K562 (cell line): Measurements from ENCODE around the gene NDUFV2. TPM values are rescaled to one million over a fixed set of nuclear protein-coding genes. Genes with fewer than 3 reads are reported as not detected.
A peak's percentile ranks its signal among the peaks of the same experiment; 100 is the strongest.

Experiments
- CEBPG ChIP-seq, 3 experiments: fragments of 200-800 bp in 1 of 3; sonication (Bioruptor generic) in 1 of 3; sonication (generic) in 1 of 3; formaldehyde crosslinking in 1 of 3; IDR thresholded peaks in 2 of 3; conservative IDR thresholded peaks in 1 of 3; 2 replicates each; pipeline versions ENCODE4 v1.6.1 to v1.8.0; 2016 to 2022; ENCODE audit warnings: missing compliant biosample characterization in 2 of 3, missing genetic modification characterization in 2 of 3, mild to moderate bottlenecking in 1 of 3, missing genetic modification reagents in 1 of 3
- CHCHD3 ChIP-seq: fragments of 250-450 bp; sonication (Bioruptor Pico); IDR thresholded peaks from 2 replicates; pipeline ENCODE4 v2.1.2; 2022; ENCODE audit warnings: mild to moderate bottlenecking
- ELF2 ChIP-seq: fragments of 250-450 bp; sonication (Bioruptor Pico); IDR thresholded peaks from 2 replicates; pipeline ENCODE4 v1.5.0; 2021; ENCODE audit warnings: mild to moderate bottlenecking
- ETV5 ChIP-seq: sonication (generic); formaldehyde crosslinking; IDR thresholded peaks from 2 replicates; pipeline ENCODE4 v1.4.0; 2020; ENCODE audit warnings: low read depth, mild to moderate bottlenecking, missing genetic modification reagents
- JUNB ChIP-seq: fragments of 450-650 bp; formaldehyde crosslinking; conservative IDR thresholded peaks from 2 replicates; pipeline ENCODE4 v1.4.0; 2020; ENCODE audit warnings: mild to moderate bottlenecking
- NFIC ChIP-seq: fragments of 450-650 bp; IDR thresholded peaks from 2 replicates; pipeline ENCODE4 v1.6.1; 2017; ENCODE audit warnings: mild to moderate bottlenecking, inconsistent platforms
- POLR2H ChIP-seq: IDR thresholded peaks from 2 replicates; pipeline ENCODE4 v1.6.1; 2016; ENCODE audit warnings: missing genetic modification characterization, low read depth, mild to moderate bottlenecking, control low read depth, missing compliant biosample characterization, moderate library complexity
- RBM25 ChIP-seq: fragments of 200-400 bp; formaldehyde crosslinking; IDR thresholded peaks from 2 replicates; pipeline ENCODE4 v1.6.1; 2018; ENCODE audit warnings: low read length, low read depth, moderate library complexity; ENCODE audit not compliant: severe bottlenecking
- SMAD1 ChIP-seq: fragments of 150-350 bp; IDR thresholded peaks from 2 replicates; pipeline ENCODE4 v1.6.1; 2014; ENCODE audit warnings: low read length, low read depth; ENCODE audit not compliant: partially characterized antibody
- XRCC4 ChIP-seq: IDR thresholded peaks from one replicate; pipeline ENCODE4 v1.6.1; 2011; ENCODE audit not compliant: insufficient read depth, insufficient read length; ENCODE audit errors: extremely low read depth
- ZC3H8 ChIP-seq: fragments of 450-650 bp; IDR thresholded peaks from 2 replicates; pipeline ENCODE4 v1.6.1; 2017
- ZEB2 ChIP-seq: fragments of 450-650 bp; IDR thresholded peaks from 2 replicates; pipeline ENCODE4 v1.6.1; 2016
- ZNF316 ChIP-seq: fragments of 450-650 bp; IDR thresholded peaks from 2 replicates; pipeline ENCODE4 v1.6.1; 2016
- polyA plus RNA-seq, 8 experiments: library from polyadenylated mRNA; depleted of rRNA in 4 of 8; stranded (reverse) in 5 of 8; unstranded in 3 of 8; fragments of >200 nt; fragmentation: Nextera tagmentation in 2 of 8; fragmentation: Illumina TruSeq in 1 of 8; extraction: Ambion mirVana in 2 of 8; extraction: Trizol in 1 of 8; gene quantifications; 2 replicates each; pipeline versions ENCODE4 v1.2.1 to v1.2.3, GENCODE V29; 2011 to 2014; ENCODE audit warnings: inconsistent platforms in 1 of 8, missing spikeins in 1 of 8
- total RNA-seq, 7 experiments: library from RNA; depleted of rRNA in 6 of 7; stranded (reverse); fragments of >200 nt in 6 of 7; fragmentation: Illumina TruSeq in 2 of 7; extraction: Trizol in 2 of 7; gene quantifications; 2 replicates each; pipeline versions ENCODE4 v1.2.1 to v1.2.3, GENCODE V29; 2011 to 2021; ENCODE audit warnings: low replicate concordance in 1 of 7
- TF ChIP-seq, protein P1 (sequence below): sonication (generic); formaldehyde crosslinking; IDR thresholded peaks from 2 replicates; pipeline ENCODE4 v1.4.0; 2020; ENCODE audit warnings: mild to moderate bottlenecking, missing genetic modification reagents
- TF ChIP-seq, protein P2 (sequence below): sonication (generic); formaldehyde crosslinking; IDR thresholded peaks from 2 replicates; pipeline ENCODE4 v1.8.0; 2022; ENCODE audit warnings: mild to moderate bottlenecking, low read depth, missing genetic modification reagents
- TF ChIP-seq, protein P3 (sequence below): fragments of 450-650 bp; formaldehyde crosslinking; IDR thresholded peaks from 2 replicates; pipeline ENCODE4 v1.4.0; 2022; ENCODE audit warnings: missing genetic modification characterization
- TF ChIP-seq, protein P4 (sequence below): fragments of 250-450 bp; sonication (Bioruptor Pico); IDR thresholded peaks from 2 replicates; pipeline ENCODE4 v1.5.0; 2020; ENCODE audit warnings: mild to moderate bottlenecking
- TF ChIP-seq, protein P5 (sequence below), 2 experiments: fragments of 450-650 bp; IDR thresholded peaks; 2 replicates each; pipeline ENCODE4 v1.6.1; 2018; ENCODE audit warnings: mild to moderate bottlenecking in 2 of 2, low read depth in 1 of 2; ENCODE audit not compliant: partially characterized antibody in 2 of 2

NDUFV2 gene
- total and polyA plus RNA-seq, 9 of the 15 experiments (the other 6 are each of a cell fraction or from before 2014, with no cell fraction given): 213 to 550 (median 384) TPM

DNA sequence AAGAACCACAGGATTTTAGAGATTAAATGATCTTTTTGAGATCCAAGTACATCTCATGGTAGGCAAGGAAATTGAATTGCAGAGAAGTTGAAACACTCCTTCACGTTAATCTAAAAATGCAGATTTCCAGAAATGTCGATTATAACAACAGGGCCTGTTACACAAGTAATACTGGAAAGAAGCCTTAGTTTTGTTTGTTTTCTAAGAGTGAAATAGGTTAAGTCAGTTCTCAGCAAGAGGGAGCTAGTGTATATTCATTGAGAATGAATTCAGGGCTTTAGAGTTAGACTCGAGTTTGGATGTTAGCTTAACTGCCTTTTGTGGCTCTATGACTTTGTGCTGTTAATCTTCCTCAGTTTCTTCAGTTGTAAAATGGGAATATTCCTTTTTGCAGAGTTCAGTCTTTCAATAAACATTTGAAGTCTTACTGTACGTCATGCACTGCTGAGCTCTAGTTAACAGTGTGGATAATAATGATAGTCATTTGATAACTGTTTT lies 926 bp downstream of the NDUFV2 start (continued):
- TF ChIP-seq, protein P1, sequence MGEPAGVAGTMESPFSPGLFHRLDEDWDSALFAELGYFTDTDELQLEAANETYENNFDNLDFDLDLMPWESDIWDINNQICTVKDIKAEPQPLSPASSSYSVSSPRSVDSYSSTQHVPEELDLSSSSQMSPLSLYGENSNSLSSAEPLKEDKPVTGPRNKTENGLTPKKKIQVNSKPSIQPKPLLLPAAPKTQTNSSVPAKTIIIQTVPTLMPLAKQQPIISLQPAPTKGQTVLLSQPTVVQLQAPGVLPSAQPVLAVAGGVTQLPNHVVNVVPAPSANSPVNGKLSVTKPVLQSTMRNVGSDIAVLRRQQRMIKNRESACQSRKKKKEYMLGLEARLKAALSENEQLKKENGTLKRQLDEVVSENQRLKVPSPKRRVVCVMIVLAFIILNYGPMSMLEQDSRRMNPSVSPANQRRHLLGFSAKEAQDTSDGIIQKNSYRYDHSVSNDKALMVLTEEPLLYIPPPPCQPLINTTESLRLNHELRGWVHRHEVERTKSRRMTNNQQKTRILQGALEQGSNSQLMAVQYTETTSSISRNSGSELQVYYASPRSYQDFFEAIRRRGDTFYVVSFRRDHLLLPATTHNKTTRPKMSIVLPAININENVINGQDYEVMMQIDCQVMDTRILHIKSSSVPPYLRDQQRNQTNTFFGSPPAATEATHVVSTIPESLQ (CRISPR knock-in tag): no peak
- TF ChIP-seq, protein P2, sequence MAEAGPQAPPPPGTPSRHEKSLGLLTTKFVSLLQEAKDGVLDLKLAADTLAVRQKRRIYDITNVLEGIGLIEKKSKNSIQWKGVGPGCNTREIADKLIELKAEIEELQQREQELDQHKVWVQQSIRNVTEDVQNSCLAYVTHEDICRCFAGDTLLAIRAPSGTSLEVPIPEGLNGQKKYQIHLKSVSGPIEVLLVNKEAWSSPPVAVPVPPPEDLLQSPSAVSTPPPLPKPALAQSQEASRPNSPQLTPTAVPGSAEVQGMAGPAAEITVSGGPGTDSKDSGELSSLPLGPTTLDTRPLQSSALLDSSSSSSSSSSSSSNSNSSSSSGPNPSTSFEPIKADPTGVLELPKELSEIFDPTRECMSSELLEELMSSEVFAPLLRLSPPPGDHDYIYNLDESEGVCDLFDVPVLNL (CRISPR knock-in tag): no peak
- TF ChIP-seq SMAD1: no peak
- no peak for TF ChIP-seq XRCC4
- TF ChIP-seq, protein P3, sequence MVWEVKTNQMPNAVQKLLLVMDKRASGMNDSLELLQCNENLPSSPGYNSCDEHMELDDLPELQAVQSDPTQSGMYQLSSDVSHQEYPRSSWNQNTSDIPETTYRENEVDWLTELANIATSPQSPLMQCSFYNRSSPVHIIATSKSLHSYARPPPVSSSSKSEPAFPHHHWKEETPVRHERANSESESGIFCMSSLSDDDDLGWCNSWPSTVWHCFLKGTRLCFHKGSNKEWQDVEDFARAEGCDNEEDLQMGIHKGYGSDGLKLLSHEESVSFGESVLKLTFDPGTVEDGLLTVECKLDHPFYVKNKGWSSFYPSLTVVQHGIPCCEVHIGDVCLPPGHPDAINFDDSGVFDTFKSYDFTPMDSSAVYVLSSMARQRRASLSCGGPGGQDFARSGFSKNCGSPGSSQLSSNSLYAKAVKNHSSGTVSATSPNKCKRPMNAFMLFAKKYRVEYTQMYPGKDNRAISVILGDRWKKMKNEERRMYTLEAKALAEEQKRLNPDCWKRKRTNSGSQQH: no peak
- no peak for TF ChIP-seq ZNF316
- TF ChIP-seq NFIC: no peak
- no peak for TF ChIP-seq ZC3H8
- TF ChIP-seq CEBPG (CRISPR knock-in tag; IDR thresholded peaks at IDR 0.05): no peak
- TF ChIP-seq CEBPG (tag; conservative IDR thresholded peaks at IDR 0.05 in 1 of 2, IDR thresholded peaks at IDR 0.05 in 1 of 2): 0 out of 4 replicates have a peak, but pooled peaks of 1 of the 2 experiments have one; percentile 27
- no peak for TF ChIP-seq JUNB (CRISPR knock-in tag)
- no peak for TF ChIP-seq CHCHD3 (CRISPR knock-in tag)
- TF ChIP-seq, protein P4, sequence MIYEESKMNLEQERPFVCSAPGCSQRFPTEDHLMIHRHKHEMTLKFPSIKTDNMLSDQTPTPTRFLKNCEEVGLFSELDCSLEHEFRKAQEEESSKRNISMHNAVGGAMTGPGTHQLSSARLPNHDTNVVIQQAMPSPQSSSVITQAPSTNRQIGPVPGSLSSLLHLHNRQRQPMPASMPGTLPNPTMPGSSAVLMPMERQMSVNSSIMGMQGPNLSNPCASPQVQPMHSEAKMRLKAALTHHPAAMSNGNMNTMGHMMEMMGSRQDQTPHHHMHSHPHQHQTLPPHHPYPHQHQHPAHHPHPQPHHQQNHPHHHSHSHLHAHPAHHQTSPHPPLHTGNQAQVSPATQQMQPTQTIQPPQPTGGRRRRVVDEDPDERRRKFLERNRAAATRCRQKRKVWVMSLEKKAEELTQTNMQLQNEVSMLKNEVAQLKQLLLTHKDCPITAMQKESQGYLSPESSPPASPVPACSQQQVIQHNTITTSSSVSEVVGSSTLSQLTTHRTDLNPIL (CRISPR knock-in tag): 0 out of 2 replicates have a peak, but pooled peaks have one; percentile 26
- no peak for TF ChIP-seq ZEB2
- TF ChIP-seq, protein P5, sequence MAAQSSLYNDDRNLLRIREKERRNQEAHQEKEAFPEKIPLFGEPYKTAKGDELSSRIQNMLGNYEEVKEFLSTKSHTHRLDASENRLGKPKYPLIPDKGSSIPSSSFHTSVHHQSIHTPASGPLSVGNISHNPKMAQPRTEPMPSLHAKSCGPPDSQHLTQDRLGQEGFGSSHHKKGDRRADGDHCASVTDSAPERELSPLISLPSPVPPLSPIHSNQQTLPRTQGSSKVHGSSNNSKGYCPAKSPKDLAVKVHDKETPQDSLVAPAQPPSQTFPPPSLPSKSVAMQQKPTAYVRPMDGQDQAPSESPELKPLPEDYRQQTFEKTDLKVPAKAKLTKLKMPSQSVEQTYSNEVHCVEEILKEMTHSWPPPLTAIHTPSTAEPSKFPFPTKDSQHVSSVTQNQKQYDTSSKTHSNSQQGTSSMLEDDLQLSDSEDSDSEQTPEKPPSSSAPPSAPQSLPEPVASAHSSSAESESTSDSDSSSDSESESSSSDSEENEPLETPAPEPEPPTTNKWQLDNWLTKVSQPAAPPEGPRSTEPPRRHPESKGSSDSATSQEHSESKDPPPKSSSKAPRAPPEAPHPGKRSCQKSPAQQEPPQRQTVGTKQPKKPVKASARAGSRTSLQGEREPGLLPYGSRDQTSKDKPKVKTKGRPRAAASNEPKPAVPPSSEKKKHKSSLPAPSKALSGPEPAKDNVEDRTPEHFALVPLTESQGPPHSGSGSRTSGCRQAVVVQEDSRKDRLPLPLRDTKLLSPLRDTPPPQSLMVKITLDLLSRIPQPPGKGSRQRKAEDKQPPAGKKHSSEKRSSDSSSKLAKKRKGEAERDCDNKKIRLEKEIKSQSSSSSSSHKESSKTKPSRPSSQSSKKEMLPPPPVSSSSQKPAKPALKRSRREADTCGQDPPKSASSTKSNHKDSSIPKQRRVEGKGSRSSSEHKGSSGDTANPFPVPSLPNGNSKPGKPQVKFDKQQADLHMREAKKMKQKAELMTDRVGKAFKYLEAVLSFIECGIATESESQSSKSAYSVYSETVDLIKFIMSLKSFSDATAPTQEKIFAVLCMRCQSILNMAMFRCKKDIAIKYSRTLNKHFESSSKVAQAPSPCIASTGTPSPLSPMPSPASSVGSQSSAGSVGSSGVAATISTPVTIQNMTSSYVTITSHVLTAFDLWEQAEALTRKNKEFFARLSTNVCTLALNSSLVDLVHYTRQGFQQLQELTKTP (IDR thresholded peaks at IDR 0.05; ENCODE audit: low read depth in 1 of 2, partially characterized antibody in 2 of 2): peak; percentile 21 to 33
- peak; percentile 32; the same call in 1 of the 2 replicates for TF ChIP-seq POLR2H
- TF ChIP-seq ELF2 (CRISPR knock-in tag): no peak
- TF ChIP-seq RBM25: peak; percentile 88
- no peak for TF ChIP-seq ETV5 (CRISPR knock-in tag)
